GM23248 (cell line): ENCODE measurements around the gene FDX2.

ENCODE experiments used
- EZH2 ChIP-seq: fragments of 200-600 bp; sonication (generic); IDR thresholded peaks from 2 replicates; pipeline ENCODE4 v1.6.1; 2018; ENCODE audit warnings: antibody characterized with exemption, mild to moderate bottlenecking; ENCODE audit not compliant: insufficient read depth, poor library complexity, severe bottlenecking
- EZH2phosphoT487 ChIP-seq: fragments of 200-600 bp; sonication (generic); IDR thresholded peaks from 2 replicates; pipeline ENCODE4 v1.6.1; 2018; ENCODE audit warnings: antibody characterized with exemption, moderate library complexity, mild to moderate bottlenecking, low read depth; ENCODE audit not compliant: insufficient read depth

- TF ChIP-seq EZH2 (no peak), EZH2phosphoT487 (no peak)
Observed at GRCh38 chr19:10325732-10326131, 9.9 kb upstream of the FDX2 start.
